A549 (cell line): ENCODE results near the gene SPATA16.

Experiments
- CBX8 ChIP-seq: fragments of 200-600 bp; sonication (generic); IDR thresholded peaks from 2 replicates; pipeline ENCODE4 v1.6.1; 2016
- CHD2 ChIP-seq: fragments of 150-350 bp; IDR thresholded peaks from 2 replicates; pipeline ENCODE4 v1.6.1; 2014; ENCODE audit warnings: low read length; ENCODE audit not compliant: partially characterized antibody
- POLR2A ChIP-seq: IDR thresholded peaks from 2 replicates; pipeline ENCODE4 v1.6.1; 2012; ENCODE audit warnings: mild to moderate bottlenecking, low read length
- RFX5 ChIP-seq: fragments of 450-650 bp; IDR thresholded peaks from 2 replicates; pipeline ENCODE4 v1.7.1; 2014; ENCODE audit warnings: antibody characterized with exemption, mild to moderate bottlenecking, moderate library complexity
- SMC3 ChIP-seq: fragments of >200 bp; sonication (Bioruptor Twin); formaldehyde crosslinking; IDR thresholded peaks from 3 replicates; pipeline ENCODE4 v1.6.1; 2018; ENCODE audit warnings: inconsistent platforms
- USF2 ChIP-seq: fragments of 450-650 bp; IDR thresholded peaks from 2 replicates; pipeline ENCODE4 v1.6.1; 2014; ENCODE audit warnings: antibody characterized with exemption
- ZFP36 ChIP-seq: fragments of 450-650 bp; IDR thresholded peaks from 2 replicates; pipeline ENCODE4 v1.6.1; 2014; ENCODE audit warnings: borderline replicate concordance; ENCODE audit not compliant: partially characterized antibody
- ZNF302 ChIP-seq: fragments of 250-450 bp; sonication (Bioruptor Pico); IDR thresholded peaks from 2 replicates; pipeline ENCODE4 v1.9.0; 2021; ENCODE audit warnings: inconsistent platforms, mild to moderate bottlenecking, moderate library complexity
- TF ChIP-seq, protein P1 (sequence below): fragments of >200 bp; sonication (Bioruptor Twin); formaldehyde crosslinking; IDR thresholded peaks from 3 replicates; pipeline ENCODE4 v1.5.1; 2016
- TF ChIP-seq, protein P2 (sequence below): IDR thresholded peaks from 2 replicates; pipeline ENCODE4 v1.6.1; 2012; ENCODE audit warnings: low read depth, borderline replicate concordance
- TF ChIP-seq, protein P3 (sequence below): IDR thresholded peaks from 2 replicates; pipeline ENCODE4 v1.6.1; 2012

GRCh38 chr3:172972067-172972466 lies 169.0 kb downstream of the SPATA16 start:
- TF ChIP-seq USF2, result no peak
- TF ChIP-seq, protein P1, sequence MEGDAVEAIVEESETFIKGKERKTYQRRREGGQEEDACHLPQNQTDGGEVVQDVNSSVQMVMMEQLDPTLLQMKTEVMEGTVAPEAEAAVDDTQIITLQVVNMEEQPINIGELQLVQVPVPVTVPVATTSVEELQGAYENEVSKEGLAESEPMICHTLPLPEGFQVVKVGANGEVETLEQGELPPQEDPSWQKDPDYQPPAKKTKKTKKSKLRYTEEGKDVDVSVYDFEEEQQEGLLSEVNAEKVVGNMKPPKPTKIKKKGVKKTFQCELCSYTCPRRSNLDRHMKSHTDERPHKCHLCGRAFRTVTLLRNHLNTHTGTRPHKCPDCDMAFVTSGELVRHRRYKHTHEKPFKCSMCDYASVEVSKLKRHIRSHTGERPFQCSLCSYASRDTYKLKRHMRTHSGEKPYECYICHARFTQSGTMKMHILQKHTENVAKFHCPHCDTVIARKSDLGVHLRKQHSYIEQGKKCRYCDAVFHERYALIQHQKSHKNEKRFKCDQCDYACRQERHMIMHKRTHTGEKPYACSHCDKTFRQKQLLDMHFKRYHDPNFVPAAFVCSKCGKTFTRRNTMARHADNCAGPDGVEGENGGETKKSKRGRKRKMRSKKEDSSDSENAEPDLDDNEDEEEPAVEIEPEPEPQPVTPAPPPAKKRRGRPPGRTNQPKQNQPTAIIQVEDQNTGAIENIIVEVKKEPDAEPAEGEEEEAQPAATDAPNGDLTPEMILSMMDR, result no peak
- no peak for TF ChIP-seq CBX8
- TF ChIP-seq, protein P2, sequence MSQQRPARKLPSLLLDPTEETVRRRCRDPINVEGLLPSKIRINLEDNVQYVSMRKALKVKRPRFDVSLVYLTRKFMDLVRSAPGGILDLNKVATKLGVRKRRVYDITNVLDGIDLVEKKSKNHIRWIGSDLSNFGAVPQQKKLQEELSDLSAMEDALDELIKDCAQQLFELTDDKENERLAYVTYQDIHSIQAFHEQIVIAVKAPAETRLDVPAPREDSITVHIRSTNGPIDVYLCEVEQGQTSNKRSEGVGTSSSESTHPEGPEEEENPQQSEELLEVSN, result no peak
- no peak for TF ChIP-seq RFX5
- TF ChIP-seq ZNF302 (CRISPR knock-in tag), result no peak
- no peak for TF ChIP-seq CHD2
- no peak for TF ChIP-seq SMC3
- TF ChIP-seq, protein P3, sequence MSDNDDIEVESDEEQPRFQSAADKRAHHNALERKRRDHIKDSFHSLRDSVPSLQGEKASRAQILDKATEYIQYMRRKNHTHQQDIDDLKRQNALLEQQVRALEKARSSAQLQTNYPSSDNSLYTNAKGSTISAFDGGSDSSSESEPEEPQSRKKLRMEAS, result no peak
- no peak for TF ChIP-seq POLR2A
- TF ChIP-seq ZFP36, result no peak
